Ishikawa (cell line): ENCODE data around the gene DLST.

Experiments
- CREB1 ChIP-seq: IDR thresholded peaks from 2 replicates; pipeline ENCODE4 v1.6.1; 2012; ENCODE audit warnings: low read depth
- EGR1 ChIP-seq: IDR thresholded peaks from 2 replicates; pipeline ENCODE4 v1.6.1; 2012
- EP300 ChIP-seq: IDR thresholded peaks from 2 replicates; pipeline ENCODE4 v1.6.1; 2012; ENCODE audit warnings: borderline replicate concordance
- FOXM1 ChIP-seq: IDR thresholded peaks from 2 replicates; pipeline ENCODE4 v1.6.1; 2012; ENCODE audit warnings: low read depth, borderline replicate concordance
- RAD21 ChIP-seq: IDR thresholded peaks from 2 replicates; pipeline ENCODE4 v1.6.1; 2012; ENCODE audit warnings: low read depth
- TCF12 ChIP-seq: IDR thresholded peaks from 2 replicates; pipeline ENCODE4 v1.6.1; 2012; ENCODE audit warnings: low read depth
- TF ChIP-seq, protein P1 (sequence below): IDR thresholded peaks from 2 replicates; pipeline ENCODE4 v1.6.1; 2012

DNA sequence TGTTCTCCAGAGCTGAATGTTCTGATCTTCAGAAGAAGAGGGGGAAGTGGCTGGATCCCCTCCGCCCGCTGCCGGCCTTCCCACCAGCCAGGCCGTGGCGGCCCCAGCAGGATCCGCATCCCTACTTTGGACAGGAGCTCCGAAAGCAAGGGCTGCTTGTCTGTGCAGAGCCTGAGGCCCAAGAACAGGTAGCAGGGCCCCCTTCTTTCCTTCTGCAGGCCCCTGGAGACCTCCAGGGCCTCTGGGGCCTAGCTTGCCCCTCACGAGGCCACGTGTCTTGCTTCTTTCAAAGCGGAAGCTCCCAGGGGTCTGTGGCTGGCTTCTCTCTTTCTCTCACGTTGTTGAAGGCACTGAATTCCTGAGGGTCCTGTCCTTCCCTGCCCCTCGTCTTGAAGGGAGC is 60.5 kb downstream of the DLST start:
- TF ChIP-seq CREB1 (no peak), EP300 (no peak), RAD21 (no peak), EGR1 (no peak), TCF12 (no peak), FOXM1 (no peak)
- TF ChIP-seq, protein P1, sequence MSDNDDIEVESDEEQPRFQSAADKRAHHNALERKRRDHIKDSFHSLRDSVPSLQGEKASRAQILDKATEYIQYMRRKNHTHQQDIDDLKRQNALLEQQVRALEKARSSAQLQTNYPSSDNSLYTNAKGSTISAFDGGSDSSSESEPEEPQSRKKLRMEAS: no peak
